Loucy (cell line): Measurements from ENCODE around the gene BCORL1.
A peak's percentile ranks its signal among the peaks of the same experiment; 100 is the strongest.

ENCODE experiments used
- H2AFZ ChIP-seq: fragments of 200-600 bp; sonication (generic); 2 replicates; pipeline ENCODE4 v1.6.0; 2016; ENCODE audit warnings: antibody characterized with exemption, mild to moderate bottlenecking, low read length, moderate library complexity
- H3F3A ChIP-seq: fragments of 200-600 bp; 2 replicates; pipeline ENCODE4 v1.6.0; 2016; ENCODE audit warnings: antibody characterized with exemption, low read depth, mild to moderate bottlenecking
- H3K27me3 ChIP-seq: fragments of 200-600 bp; sonication (generic); 2 replicates; pipeline ENCODE4 v1.6.1; 2014; ENCODE audit warnings: low read length, mild to moderate bottlenecking; ENCODE audit not compliant: insufficient read depth, poor library complexity, severe bottlenecking
- H3K36me3 ChIP-seq: fragments of 200-600 bp; sonication (generic); 2 replicates; pipeline ENCODE4 v1.6.1; 2016; ENCODE audit warnings: low read length; ENCODE audit not compliant: insufficient read depth
- H3K4me1 ChIP-seq: fragments of 200-600 bp; sonication (generic); 2 replicates; pipeline ENCODE4 v1.5.1; 2014; ENCODE audit warnings: low read length, mild to moderate bottlenecking; ENCODE audit not compliant: insufficient read depth, poor library complexity, severe bottlenecking
- H3K4me2 ChIP-seq: fragments of 200-600 bp; sonication (generic); 2 replicates; pipeline ENCODE4 v1.6.0; 2014; ENCODE audit warnings: antibody characterized with exemption, low read length, low read depth, mild to moderate bottlenecking; ENCODE audit not compliant: poor library complexity, severe bottlenecking
- H3K4me3 ChIP-seq: fragments of 200-600 bp; sonication (generic); 2 replicates; pipeline ENCODE4 v1.5.1; 2014; ENCODE audit warnings: low read length, mild to moderate bottlenecking, mixed read lengths; ENCODE audit not compliant: poor library complexity, severe bottlenecking
- H3K79me2 ChIP-seq: fragments of 200-600 bp; sonication (generic); 2 replicates; pipeline ENCODE4 v1.6.1; 2014; ENCODE audit warnings: low read length; ENCODE audit not compliant: insufficient read depth
- H3K9ac ChIP-seq: fragments of 200-600 bp; sonication (generic); 2 replicates; pipeline ENCODE4 v1.6.0; 2014; ENCODE audit warnings: mild to moderate bottlenecking, low read depth, low read length, moderate library complexity; ENCODE audit not compliant: poor library complexity, severe bottlenecking
- H3K9me2 ChIP-seq: fragments of 200-600 bp; sonication (generic); replicated peaks from 2 replicates; pipeline ENCODE4 v1.6.1; 2016; ENCODE audit warnings: low read depth, low read length, mixed read lengths
- H3K9me3 ChIP-seq: fragments of 200-600 bp; sonication (generic); 2 replicates; pipeline ENCODE4 v1.6.1; 2014; ENCODE audit warnings: mild to moderate bottlenecking, antibody characterized with exemption, low read length, low read depth; ENCODE audit not compliant: insufficient read depth
- H4K20me1 ChIP-seq: fragments of 200-600 bp; sonication (generic); 2 replicates; pipeline ENCODE4 v1.6.0; 2014; ENCODE audit warnings: antibody characterized with exemption, low read length, mild to moderate bottlenecking; ENCODE audit not compliant: insufficient read depth, poor library complexity, severe bottlenecking
- CTCF ChIP-seq: fragments of 200-600 bp; sonication (generic); conservative IDR thresholded peaks from 2 replicates; pipeline ENCODE4 v1.5.1; 2014; ENCODE audit warnings: mild to moderate bottlenecking, antibody characterized with exemption, low read length
- EZH2phosphoT487 ChIP-seq: fragments of 200-600 bp; IDR thresholded peaks from 2 replicates; pipeline ENCODE4 v1.6.1; 2018; ENCODE audit warnings: antibody characterized with exemption, mild to moderate bottlenecking, moderate library complexity, borderline replicate concordance

BCORL1 gene

GRCh38 chrX:129955682-129956081, 26.8 kb upstream of the BCORL1 start:
- TF ChIP-seq EZH2phosphoT487 (no peak), CTCF (no peak)
- H3K9ac ChIP-seq = no peak overlapping the region
- H3K9me3 ChIP-seq = no peaks in the 10 kb centered on the region
- no peaks in the 10 kb centered on the region for H4K20me1 ChIP-seq
- no peak overlapping the region for H3K4me3 ChIP-seq
- peaks cover 70% of the 10 kb centered on the region for H3K4me1 ChIP-seq
- H3K4me2 ChIP-seq = peak overlapping the region; percentile 77
- H3K79me2 ChIP-seq = peaks cover 20% of the 10 kb centered on the region
- H3K27me3 ChIP-seq = no peaks in the 10 kb centered on the region
- H3K9me2 ChIP-seq = no peaks in the 10 kb centered on the region
- H3F3A ChIP-seq = no peaks in the 10 kb centered on the region
- no peak overlapping the region for H2AFZ ChIP-seq
- no peaks in the 10 kb centered on the region for H3K36me3 ChIP-seq

GRCh38 chrX:129956145-129956544, 26.3 kb upstream of the BCORL1 start:
- peak overlapping the region; percentile 80 for H3K9ac ChIP-seq
- H3K4me3 ChIP-seq = peak overlapping the region; percentile 73
- peak overlapping the region; percentile 77 for H3K4me2 ChIP-seq
- TF ChIP-seq CTCF (no peak), EZH2phosphoT487 (no peak)
- no peaks in the 10 kb centered on the region for H3K27me3 ChIP-seq
- peaks cover 70% of the 10 kb centered on the region for H3K4me1 ChIP-seq
- no peaks in the 10 kb centered on the region for H3K9me3 ChIP-seq
- no peaks in the 10 kb centered on the region for H3K9me2 ChIP-seq
- H4K20me1 ChIP-seq = no peaks in the 10 kb centered on the region
- no peak overlapping the region for H2AFZ ChIP-seq
- no peaks in the 10 kb centered on the region for H3K36me3 ChIP-seq
- H3F3A ChIP-seq = no peaks in the 10 kb centered on the region
- peaks cover 20% of the 10 kb centered on the region for H3K79me2 ChIP-seq

DNA sequence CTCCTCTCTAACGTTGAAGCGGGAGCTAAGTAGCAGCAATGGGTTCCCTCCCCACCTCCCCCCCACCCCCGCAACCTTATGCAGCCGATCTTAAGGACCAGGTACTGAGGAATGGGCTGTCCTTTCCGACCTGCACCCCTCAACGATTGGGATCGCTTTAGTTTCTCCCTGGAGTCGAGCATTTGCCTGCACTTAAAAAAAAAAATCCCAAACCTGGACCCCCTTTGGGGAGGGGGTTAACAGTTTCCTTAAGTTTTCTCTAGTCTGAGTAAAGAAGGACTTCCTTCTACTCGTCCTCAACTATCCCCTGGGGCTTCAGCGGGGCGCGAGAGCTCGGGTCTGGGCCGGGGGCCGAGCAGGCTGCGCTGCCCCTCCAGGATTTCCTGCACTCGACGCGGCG, 25.7 kb upstream of the BCORL1 start:
- Histone ChIP-seq H3K36me3 (no peaks in the 10 kb centered on the region), H3K79me2 (peaks cover 18% of the 10 kb centered on the region), H3K4me2 (peak overlapping the region; percentile 77), H3K4me1 (peaks cover 72% of the 10 kb centered on the region), H2AFZ (no peak overlapping the region), H3K4me3 (peak overlapping the region; percentile 73), H3K9me3 (no peaks in the 10 kb centered on the region), H3K27me3 (no peaks in the 10 kb centered on the region), H3K9me2 (no peaks in the 10 kb centered on the region), H3F3A (no peaks in the 10 kb centered on the region), H3K9ac (peak overlapping the region; percentile 80), H4K20me1 (no peaks in the 10 kb centered on the region)
- no peak for TF ChIP-seq EZH2phosphoT487
- no peak for TF ChIP-seq CTCF
